Gastroesophageal sphincter (tissue), 4 donors: ENCODE results near the gene EPB41L3. TPM values are rescaled to one million over a fixed set of nuclear protein-coding genes. Genes with fewer than 3 reads are reported as not detected.

ENCODE experiments used
- ATAC-seq: fragments of 150-250 bp; one replicate; pipeline ENCODE4 v1.9.1; 2016; ENCODE audit warnings: mild to moderate bottlenecking, moderate library complexity
- H3K27ac ChIP-seq, 4 donors: fragments of 200-600 bp; sonication (generic) in 3 of 4; 1 replicate in 3 of 4; 2 replicates in 1 of 4; pipeline ENCODE4 v1.5.1; 2016 to 2019
- H3K27me3 ChIP-seq: fragments of 200-600 bp; sonication (generic); one replicate; pipeline ENCODE4 v1.5.1; 2019
- H3K36me3 ChIP-seq, 2 donors: fragments of 200-600 bp; sonication (generic); one replicate each; pipeline ENCODE4 v1.5.1; 2019; ENCODE audit warnings: control low read depth in 1 of 2
- H3K4me1 ChIP-seq, 3 donors: fragments of 200-600 bp; sonication (generic); 1 replicate in 2 of 3; 2 replicates in 1 of 3; pipeline ENCODE4 v1.5.1; 2016 to 2019; ENCODE audit warnings: control low read depth in 2 of 3
- H3K4me3 ChIP-seq, 2 donors: fragments of 200-600 bp; sonication (generic); one replicate each; pipeline ENCODE4 v1.5.1; 2019; ENCODE audit warnings: mild to moderate bottlenecking in 1 of 2, moderate library complexity in 1 of 2
- H3K9me3 ChIP-seq, 3 donors: fragments of 200-600 bp; sonication (generic); one replicate each; pipeline ENCODE4 v1.5.1; 2017 to 2019; ENCODE audit warnings: control low read depth in 2 of 3
- EP300 ChIP-seq: sonication (generic); formaldehyde crosslinking; IDR thresholded peaks from one replicate; pipeline ENCODE4 v1.6.1; 2017; ENCODE audit warnings: antibody characterized with exemption, mild to moderate bottlenecking
- POLR2A ChIP-seq, 2 donors: fragments of 450-650 bp; IDR thresholded peaks; one replicate each; pipeline ENCODE4 v1.6.1; 2017; ENCODE audit warnings: antibody characterized with exemption in 2 of 2, mild to moderate bottlenecking in 2 of 2, moderate library complexity in 1 of 2
- POLR2AphosphoS5 ChIP-seq: sonication (generic); formaldehyde crosslinking; IDR thresholded peaks from one replicate; pipeline ENCODE4 v1.6.1; 2017; ENCODE audit warnings: antibody characterized with exemption
- WGBS, 2 donors: methylation state at CpG; one replicate each; pipeline ENCODE4 v1.1.5; 2018; ENCODE audit warnings: low coverage in 1 of 2; 5-methylcytosine and 5-hydroxymethylcytosine counted together
- total RNA-seq, 4 donors: library from RNA; depleted of rRNA; stranded (reverse); fragments of >200 nt; gene quantifications; one replicate each; pipeline ENCODE4 v1.1.0, GENCODE V29; 2016
- TF ChIP-seq, protein P1 (sequence below), 4 experiments: fragments of 200-600 bp in 2 of 4; fragments of 450-650 bp in 2 of 4; sonication (generic) in 1 of 4; IDR thresholded peaks; one replicate each; pipeline ENCODE4 v1.5.1; 2017 to 2019; ENCODE audit warnings: antibody characterized with exemption in 4 of 4, mild to moderate bottlenecking in 2 of 4, moderate library complexity in 2 of 4

The EPB41L3 gene
- total RNA-seq, 4 donors from 2014 or later = 27.4 to 66.6 (median 43.4) TPM

- no peaks in the 10 kb centered on the region for H3K27me3 ChIP-seq
- 66 to 73% methylated on average over 6 of the region's 6 CpGs for WGBS, 2 donors
- H3K27ac ChIP-seq = no peak overlapping the region
- no peak for ATAC-seq
- H3K9me3 ChIP-seq = no peaks in the 10 kb centered on the region
- no peak overlapping the region for H3K4me3 ChIP-seq
- TF ChIP-seq POLR2A (IDR thresholded peaks at IDR 0.05) (no peak), POLR2AphosphoS5 (no peak), EP300 (no peak)
- TF ChIP-seq, protein P1, sequence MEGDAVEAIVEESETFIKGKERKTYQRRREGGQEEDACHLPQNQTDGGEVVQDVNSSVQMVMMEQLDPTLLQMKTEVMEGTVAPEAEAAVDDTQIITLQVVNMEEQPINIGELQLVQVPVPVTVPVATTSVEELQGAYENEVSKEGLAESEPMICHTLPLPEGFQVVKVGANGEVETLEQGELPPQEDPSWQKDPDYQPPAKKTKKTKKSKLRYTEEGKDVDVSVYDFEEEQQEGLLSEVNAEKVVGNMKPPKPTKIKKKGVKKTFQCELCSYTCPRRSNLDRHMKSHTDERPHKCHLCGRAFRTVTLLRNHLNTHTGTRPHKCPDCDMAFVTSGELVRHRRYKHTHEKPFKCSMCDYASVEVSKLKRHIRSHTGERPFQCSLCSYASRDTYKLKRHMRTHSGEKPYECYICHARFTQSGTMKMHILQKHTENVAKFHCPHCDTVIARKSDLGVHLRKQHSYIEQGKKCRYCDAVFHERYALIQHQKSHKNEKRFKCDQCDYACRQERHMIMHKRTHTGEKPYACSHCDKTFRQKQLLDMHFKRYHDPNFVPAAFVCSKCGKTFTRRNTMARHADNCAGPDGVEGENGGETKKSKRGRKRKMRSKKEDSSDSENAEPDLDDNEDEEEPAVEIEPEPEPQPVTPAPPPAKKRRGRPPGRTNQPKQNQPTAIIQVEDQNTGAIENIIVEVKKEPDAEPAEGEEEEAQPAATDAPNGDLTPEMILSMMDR (IDR thresholded peaks at IDR 0.05) = no peak
- H3K4me1 ChIP-seq = no peaks in the 10 kb centered on the region
- H3K36me3 ChIP-seq = peaks cover 0 to 47% of the 10 kb centered on the region in 2 donors
Measured at GRCh38 chr18:5395860-5396448, 147.8 kb downstream of the EPB41L3 start.

GRCh38 chr18:5393779-5394178, 150.0 kb downstream of the EPB41L3 start:
- ATAC-seq = no peak
- no peaks in the 10 kb centered on the region for H3K27me3 ChIP-seq
- no peak overlapping the region for H3K27ac ChIP-seq
- H3K4me1 ChIP-seq = no peaks in the 10 kb centered on the region
- H3K9me3 ChIP-seq = no peaks in the 10 kb centered on the region
- no peak overlapping the region for H3K4me3 ChIP-seq
- peaks cover 0 to 45% of the 10 kb centered on the region in 2 donors for H3K36me3 ChIP-seq
- WGBS, 2 donors = 91 to 95% methylated on average over 5 of the region's 5 CpGs
- TF ChIP-seq POLR2A (IDR thresholded peaks at IDR 0.05) (no peak), EP300 (no peak), POLR2AphosphoS5 (no peak)
- TF ChIP-seq, protein P1 (IDR thresholded peaks at IDR 0.05) = no peak

- H3K36me3 ChIP-seq = peaks cover 0 to 32% of the 10 kb centered on the region in 2 donors
Measured at GRCh38 chr18:5391409-5391808, 152.4 kb downstream of the EPB41L3 start.

DNA sequence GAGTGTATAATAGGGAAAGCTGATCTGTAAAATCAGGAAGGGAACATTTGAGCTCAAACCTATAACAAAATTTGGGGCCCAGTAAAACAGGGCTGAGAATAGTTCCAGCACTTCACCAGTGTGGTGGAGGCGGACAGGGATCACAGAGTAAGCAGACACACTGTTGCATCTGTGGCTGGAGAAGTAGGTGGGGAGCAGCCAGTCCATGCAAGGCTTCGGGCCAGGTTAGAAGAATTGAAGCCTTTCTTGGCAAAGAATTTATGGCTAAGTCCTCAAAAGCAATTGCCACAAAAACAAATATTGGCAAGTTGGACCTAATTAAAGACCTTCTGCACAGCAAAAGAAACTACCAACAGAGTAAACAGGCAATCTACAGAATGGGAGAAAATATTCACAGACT, 154.4 kb downstream of the EPB41L3 start:
- Histone ChIP-seq H3K4me1 (no peaks in the 10 kb centered on the region), H3K4me3 (no peak overlapping the region), H3K27me3 (no peaks in the 10 kb centered on the region), H3K36me3 (peaks cover 0 to 12% of the 10 kb centered on the region in 2 donors), H3K9me3 (no peaks in the 10 kb centered on the region), H3K27ac (no peak overlapping the region)
- ATAC-seq = no peak
- 65 to 100% methylated on average over 2 of the region's 2 CpGs for WGBS, 2 donors
- TF ChIP-seq POLR2A (IDR thresholded peaks at IDR 0.05) (no peak), POLR2AphosphoS5 (no peak), EP300 (no peak)
- TF ChIP-seq, protein P1 (IDR thresholded peaks at IDR 0.05) = no peak

More at GRCh38 chr18:5391409-5391808, 152.4 kb downstream of the EPB41L3 start:
- no peak for ATAC-seq
- WGBS, 2 donors = 82 to 98% methylated on average over 6 to 8 of the region's 8 CpGs
- H3K27me3 ChIP-seq = no peaks in the 10 kb centered on the region
- H3K9me3 ChIP-seq = no peaks in the 10 kb centered on the region
- no peak overlapping the region for H3K27ac ChIP-seq
- TF ChIP-seq POLR2A (IDR thresholded peaks at IDR 0.05) (no peak), POLR2AphosphoS5 (no peak), EP300 (no peak)
- TF ChIP-seq, protein P1 (IDR thresholded peaks at IDR 0.05) = no peak
- H3K4me1 ChIP-seq = no peaks in the 10 kb centered on the region
- no peak overlapping the region for H3K4me3 ChIP-seq

GRCh38 chr18:5388896-5389295, 154.9 kb downstream of the EPB41L3 start:
- no peaks in the 10 kb centered on the region for H3K27me3 ChIP-seq
- no peaks in the 10 kb centered on the region for H3K9me3 ChIP-seq
- H3K4me3 ChIP-seq = no peak overlapping the region
- H3K4me1 ChIP-seq = no peaks in the 10 kb centered on the region
- ATAC-seq = no peak
- 85 to 87% methylated on average over 3 of the region's 3 CpGs for WGBS, 2 donors
- peaks cover 0 to 9% of the 10 kb centered on the region in 2 donors for H3K36me3 ChIP-seq
- TF ChIP-seq POLR2A (IDR thresholded peaks at IDR 0.05) = no peak
- no peak for TF ChIP-seq EP300
- no peak for TF ChIP-seq POLR2AphosphoS5
- TF ChIP-seq, protein P1 (IDR thresholded peaks at IDR 0.05) = no peak
- no peak overlapping the region for H3K27ac ChIP-seq
